ENCODE measurements around the gene CKAP2L. TPM values are rescaled to one million over a fixed set of nuclear protein-coding genes. Genes with fewer than 3 reads are reported as not detected.

CKAP2L gene
- total and polyA plus RNA-seq, 2 donors (not counting 3 experiments of a cell fraction or from before 2014, with no cell fraction given): 3.4 to 30.7 TPM

DNA sequence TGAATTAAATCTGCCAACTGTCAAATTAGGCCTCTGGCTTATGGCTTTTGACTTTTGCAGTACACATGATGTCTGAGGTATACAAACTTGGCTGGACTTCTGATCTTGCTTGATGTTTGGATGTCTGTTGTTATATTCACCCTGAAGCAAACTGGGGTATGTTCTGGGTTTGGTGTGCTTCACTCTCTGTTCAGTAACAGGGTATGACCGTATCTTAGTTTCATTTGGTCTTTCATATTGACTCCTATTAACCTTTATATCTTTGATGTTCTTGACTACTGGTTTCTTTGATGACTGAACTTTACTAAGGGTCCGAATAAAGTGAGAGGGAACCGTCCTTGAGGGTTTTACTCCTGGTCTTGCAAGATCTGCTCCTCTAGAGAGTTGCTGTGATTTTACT, 8.2 kb downstream of the CKAP2L start:
- ChIA-PET CTCF (no interaction called here), POLR2A (no interaction called here)
- no peak overlapping the region for H3K9ac ChIP-seq (replicated peaks; ENCODE audit: extremely low read depth, insufficient read depth, low read length)
- TSS peak; percentile 17 for BruUV-seq (replicated peaks)
- H3K4me3 ChIP-seq (replicated peaks in 1 of 3; ENCODE audit: insufficient read depth in 1 of 3, low read depth in 1 of 3, low read length in 3 of 3): no peak overlapping the region
- no peaks in the 10 kb centered on the region for H3K27me3 ChIP-seq (ENCODE audit: control insufficient read depth in 2 of 2, insufficient read depth in 2 of 2, low read length in 2 of 2)
- H4K20me1 ChIP-seq (replicated peaks; ENCODE audit: control insufficient read depth, extremely low read depth, insufficient read depth, low read length): no peaks in the 10 kb centered on the region
- H3K9me1 ChIP-seq (replicated peaks; ENCODE audit: control insufficient read depth, extremely low read depth, insufficient read depth, low read length): no peaks in the 10 kb centered on the region
- H3K4me1 ChIP-seq (ENCODE audit: control insufficient read depth, extremely low read depth, insufficient read depth, low read length): no peaks in the 10 kb centered on the region
- TF ChIP-seq MYC (IDR thresholded peaks at IDR 0.05; ENCODE audit: low read depth, low read length) (no peak), JUN (IDR thresholded peaks at IDR 0.05; ENCODE audit: borderline replicate concordance, insufficient read depth, insufficient read length, low read depth) (no peak), POLR2AphosphoS5 (IDR thresholded peaks at IDR 0.05; ENCODE audit: insufficient read depth, low read depth, low read length) (no peak), POLR2A (IDR thresholded peaks at IDR 0.05; ENCODE audit: low read depth, low read length) (no peak), GATA2 (IDR thresholded peaks at IDR 0.05; ENCODE audit: insufficient read depth, insufficient read length, low read depth, low read length) (no peak), FOS (IDR thresholded peaks at IDR 0.05; ENCODE audit: borderline replicate concordance, insufficient read depth, low read length) (no peak), EZH2 (IDR thresholded peaks at IDR 0.05; ENCODE audit: borderline replicate concordance, low read depth, low read length, severe bottlenecking) (no peak)
- TF ChIP-seq, protein P1, sequence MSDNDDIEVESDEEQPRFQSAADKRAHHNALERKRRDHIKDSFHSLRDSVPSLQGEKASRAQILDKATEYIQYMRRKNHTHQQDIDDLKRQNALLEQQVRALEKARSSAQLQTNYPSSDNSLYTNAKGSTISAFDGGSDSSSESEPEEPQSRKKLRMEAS (IDR thresholded peaks at IDR 0.05; ENCODE audit: insufficient read depth, insufficient read length): no peak
- TF ChIP-seq, protein P2, sequence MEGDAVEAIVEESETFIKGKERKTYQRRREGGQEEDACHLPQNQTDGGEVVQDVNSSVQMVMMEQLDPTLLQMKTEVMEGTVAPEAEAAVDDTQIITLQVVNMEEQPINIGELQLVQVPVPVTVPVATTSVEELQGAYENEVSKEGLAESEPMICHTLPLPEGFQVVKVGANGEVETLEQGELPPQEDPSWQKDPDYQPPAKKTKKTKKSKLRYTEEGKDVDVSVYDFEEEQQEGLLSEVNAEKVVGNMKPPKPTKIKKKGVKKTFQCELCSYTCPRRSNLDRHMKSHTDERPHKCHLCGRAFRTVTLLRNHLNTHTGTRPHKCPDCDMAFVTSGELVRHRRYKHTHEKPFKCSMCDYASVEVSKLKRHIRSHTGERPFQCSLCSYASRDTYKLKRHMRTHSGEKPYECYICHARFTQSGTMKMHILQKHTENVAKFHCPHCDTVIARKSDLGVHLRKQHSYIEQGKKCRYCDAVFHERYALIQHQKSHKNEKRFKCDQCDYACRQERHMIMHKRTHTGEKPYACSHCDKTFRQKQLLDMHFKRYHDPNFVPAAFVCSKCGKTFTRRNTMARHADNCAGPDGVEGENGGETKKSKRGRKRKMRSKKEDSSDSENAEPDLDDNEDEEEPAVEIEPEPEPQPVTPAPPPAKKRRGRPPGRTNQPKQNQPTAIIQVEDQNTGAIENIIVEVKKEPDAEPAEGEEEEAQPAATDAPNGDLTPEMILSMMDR (IDR thresholded peaks at IDR 0.05; ENCODE audit: extremely low read depth in 1 of 2, insufficient read depth in 1 of 2, low read depth in 1 of 2, low read length in 2 of 2): no peak
- H3K4me2 ChIP-seq (ENCODE audit: insufficient read depth, low read length): no peak overlapping the region
- H3K36me3 ChIP-seq (ENCODE audit: control insufficient read depth in 2 of 2, extremely low read depth in 1 of 2, insufficient read depth in 2 of 2, low read length in 2 of 2): peaks cover 0 to 24% of the 10 kb centered on the region in 2 experiments
- H3K9me3 ChIP-seq (replicated peaks; ENCODE audit: control insufficient read depth, insufficient read depth, low read length): no peaks in the 10 kb centered on the region
- H3K27ac ChIP-seq (ENCODE audit: insufficient read depth, low read depth, low read length): no peak overlapping the region
- peaks cover 37% of the 10 kb centered on the region for H3K79me2 ChIP-seq (ENCODE audit: control insufficient read depth, insufficient read depth, low read length)
- H2AFZ ChIP-seq (ENCODE audit: low read depth, low read length): no peak overlapping the region
- FAIRE-seq (no peak), DNase-seq (ENCODE audit: low read depth, low spot score) (no peak)
- dilution Hi-C loops (cut with MboI; ENCODE audit: extremely low pct_ligation_motif_present, low sequenced_read_pairs) (loop anchor here (25.0 kb wide), 1 partner anchor 181 kb away; no protein-coding TSS in a partner anchor), intact Hi-C loops (cut with micrococcal nuclease) (no loop called here)

Data from endothelial cell of umbilical vein (primary cell).